Coronary artery (tissue), 2 donors: ENCODE data around the gene S100P.

ENCODE experiments used
- DNase-seq: peaks from one replicate; pipeline ENCODE4 v3.0.0-alpha.2; 2017; ENCODE audit warnings: low spot score
- H3K27ac ChIP-seq, 2 donors: fragments of 200-600 bp; sonication (generic); one replicate each; pipeline ENCODE4 v1.5.1; 2016 to 2019
- H3K4me3 ChIP-seq: fragments of 200-600 bp; sonication (generic); 2 replicates; pipeline ENCODE4 v1.5.1; 2016; ENCODE audit warnings: mild to moderate bottlenecking, moderate library complexity
- TF ChIP-seq, protein P1 (sequence below): fragments of 200-600 bp; sonication (generic); IDR thresholded peaks from one replicate; pipeline ENCODE4 v1.5.1; 2019; ENCODE audit warnings: antibody characterized with exemption

S100P gene

DNA sequence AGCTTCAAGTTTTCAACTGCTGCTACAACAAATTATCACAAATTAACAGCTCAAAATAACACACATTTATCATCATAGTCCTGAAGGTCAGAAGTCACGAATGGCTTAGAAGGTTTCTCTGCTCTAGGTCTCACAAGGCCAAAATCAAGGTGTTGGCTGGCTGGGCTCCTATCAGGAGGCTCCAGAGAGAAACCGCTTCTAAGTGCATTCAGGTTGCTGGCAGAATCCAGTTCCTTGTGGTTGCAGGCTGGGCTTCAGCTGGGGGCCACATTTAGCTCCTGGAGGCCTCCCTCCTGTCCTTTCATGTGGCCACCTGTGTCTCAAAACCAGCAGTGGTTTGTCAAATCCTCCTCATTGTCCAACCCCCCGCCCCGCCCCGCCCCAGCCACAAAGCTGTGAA, 37.8 kb upstream of the S100P start:
- Histone ChIP-seq H3K4me3 (no peak overlapping the region), H3K27ac (no peak overlapping the region)
- TF ChIP-seq, protein P1, sequence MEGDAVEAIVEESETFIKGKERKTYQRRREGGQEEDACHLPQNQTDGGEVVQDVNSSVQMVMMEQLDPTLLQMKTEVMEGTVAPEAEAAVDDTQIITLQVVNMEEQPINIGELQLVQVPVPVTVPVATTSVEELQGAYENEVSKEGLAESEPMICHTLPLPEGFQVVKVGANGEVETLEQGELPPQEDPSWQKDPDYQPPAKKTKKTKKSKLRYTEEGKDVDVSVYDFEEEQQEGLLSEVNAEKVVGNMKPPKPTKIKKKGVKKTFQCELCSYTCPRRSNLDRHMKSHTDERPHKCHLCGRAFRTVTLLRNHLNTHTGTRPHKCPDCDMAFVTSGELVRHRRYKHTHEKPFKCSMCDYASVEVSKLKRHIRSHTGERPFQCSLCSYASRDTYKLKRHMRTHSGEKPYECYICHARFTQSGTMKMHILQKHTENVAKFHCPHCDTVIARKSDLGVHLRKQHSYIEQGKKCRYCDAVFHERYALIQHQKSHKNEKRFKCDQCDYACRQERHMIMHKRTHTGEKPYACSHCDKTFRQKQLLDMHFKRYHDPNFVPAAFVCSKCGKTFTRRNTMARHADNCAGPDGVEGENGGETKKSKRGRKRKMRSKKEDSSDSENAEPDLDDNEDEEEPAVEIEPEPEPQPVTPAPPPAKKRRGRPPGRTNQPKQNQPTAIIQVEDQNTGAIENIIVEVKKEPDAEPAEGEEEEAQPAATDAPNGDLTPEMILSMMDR, result no peak
- DNase-seq, result no peak

DNA sequence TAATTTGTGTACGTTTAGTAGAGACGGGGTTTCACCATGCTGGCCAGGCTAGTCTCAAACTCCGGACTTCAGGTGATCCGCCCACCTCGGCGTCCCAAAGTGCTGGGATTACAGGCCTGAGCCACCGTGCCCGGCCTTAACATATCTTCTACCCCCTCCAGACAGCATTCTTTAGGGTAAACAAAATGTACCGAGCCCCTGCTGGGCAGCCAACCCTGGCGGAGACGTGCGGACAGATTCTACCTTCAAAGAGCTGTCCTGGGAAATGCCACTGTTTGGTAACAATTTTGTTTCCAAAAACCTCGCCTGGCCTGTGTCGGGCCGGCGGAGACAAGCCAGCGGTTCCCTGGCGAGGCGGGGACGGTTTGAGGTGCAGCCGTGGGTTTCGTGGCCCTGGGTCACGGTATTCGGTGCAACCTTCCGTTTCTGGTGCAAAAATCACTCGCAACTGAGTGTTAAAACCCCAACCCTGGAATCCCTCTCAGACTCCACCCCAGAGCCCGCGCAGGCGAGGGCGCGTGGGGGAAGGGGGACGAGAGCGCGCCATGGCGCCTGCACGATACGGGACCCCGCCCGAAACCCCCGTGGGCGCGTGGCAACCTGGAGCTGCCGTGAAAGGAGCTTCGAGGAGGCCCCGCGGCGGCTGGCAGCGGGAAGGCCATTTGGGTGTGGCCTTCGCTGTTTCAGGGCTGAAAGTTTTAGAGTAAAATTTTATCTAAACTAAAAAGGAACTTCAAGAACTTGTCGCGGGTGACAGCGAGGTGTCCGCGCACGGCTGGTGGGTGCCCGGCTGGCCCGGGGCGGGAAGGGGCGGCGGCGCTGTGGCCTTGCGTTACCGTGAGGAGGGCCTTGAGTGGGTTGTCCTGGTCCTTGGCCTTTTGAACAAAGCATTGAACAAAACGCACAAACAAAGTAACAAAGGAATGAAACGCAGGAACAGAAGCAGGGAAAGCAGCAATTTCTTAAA, 36.2 kb upstream of the S100P start:
- TF ChIP-seq, protein P1, result no peak
- Histone ChIP-seq H3K27ac (peak overlapping the region in 1 of 2 donors; percentile 81), H3K4me3 (no peak overlapping the region)
- DNase-seq, result no peak

DNA sequence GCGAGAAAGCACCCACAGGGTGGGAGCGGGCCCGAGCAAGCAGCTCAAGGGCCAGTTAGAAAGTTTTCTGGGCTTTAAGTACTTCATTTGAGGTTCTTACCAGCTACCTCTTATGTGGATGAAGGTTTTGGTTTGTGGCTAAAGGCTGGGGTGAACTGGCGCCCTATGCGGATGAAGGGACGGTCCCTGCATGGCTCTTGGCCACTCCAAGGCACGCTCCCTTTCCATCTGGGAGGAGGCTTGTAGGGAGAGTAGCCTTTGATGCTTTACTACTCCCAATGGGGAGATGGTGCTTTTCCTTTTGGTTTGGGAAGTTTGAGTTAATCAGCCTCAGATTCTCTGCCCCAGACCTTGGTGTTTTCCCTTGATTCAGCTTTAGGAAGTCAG, 35.5 kb upstream of the S100P start:
- H3K27ac ChIP-seq, result peak overlapping the region; percentile 78 to 81
- H3K4me3 ChIP-seq, result peak overlapping the region; percentile 72
- TF ChIP-seq, protein P1, result no peak
- no peak for DNase-seq

DNA sequence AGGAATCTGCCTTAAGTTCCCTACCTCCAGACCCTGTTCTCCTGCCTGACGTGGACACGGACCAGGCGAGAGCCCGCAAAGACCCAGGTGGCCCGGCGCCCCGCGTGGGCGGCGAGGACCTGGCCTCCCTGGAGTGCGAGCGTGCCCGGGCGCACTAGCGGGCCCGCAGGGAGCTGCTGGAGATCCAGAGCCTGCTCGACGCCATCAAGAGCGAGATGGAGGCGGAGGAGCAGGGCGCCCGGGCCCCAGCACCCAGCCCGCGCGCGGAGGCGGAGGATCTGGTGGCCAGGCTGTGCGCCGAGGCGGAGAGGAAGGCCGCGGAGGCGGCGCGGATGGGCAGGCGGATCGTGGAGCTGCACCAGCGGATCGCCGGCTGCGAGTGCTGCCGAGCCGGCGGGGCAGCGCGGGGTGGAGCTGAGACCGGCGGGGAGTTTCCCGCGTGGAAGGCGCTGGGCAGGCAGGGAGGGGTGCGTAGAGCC, 35.0 kb upstream of the S100P start:
- TF ChIP-seq, protein P1, result no peak
- peak overlapping the region; percentile 78 to 81 for H3K27ac ChIP-seq
- DNase-seq, result peak; percentile 77
- H3K4me3 ChIP-seq, result peak overlapping the region; percentile 72

DNA sequence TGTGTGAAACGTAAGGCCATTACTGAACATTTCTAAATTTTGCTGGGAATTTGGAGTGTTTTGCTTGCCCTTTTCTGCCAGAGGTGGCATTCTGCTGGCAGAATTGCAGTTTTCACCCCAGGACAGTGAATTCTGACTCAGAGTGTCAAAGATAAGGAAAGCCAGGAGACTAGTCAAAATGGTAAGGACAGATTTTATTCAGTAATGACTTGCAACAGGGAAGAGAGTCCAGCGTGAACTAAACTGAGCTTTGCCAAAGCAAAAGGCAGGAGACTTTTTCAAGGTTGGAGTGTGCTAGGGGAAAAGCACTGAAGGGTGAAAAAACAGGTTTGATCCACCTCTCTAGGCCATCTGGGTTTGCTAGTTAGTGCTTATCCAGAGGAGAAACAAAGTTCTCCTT, 33.8 kb upstream of the S100P start:
- no peak overlapping the region for H3K27ac ChIP-seq
- TF ChIP-seq, protein P1, result no peak
- no peak for DNase-seq
- no peak overlapping the region for H3K4me3 ChIP-seq

DNA sequence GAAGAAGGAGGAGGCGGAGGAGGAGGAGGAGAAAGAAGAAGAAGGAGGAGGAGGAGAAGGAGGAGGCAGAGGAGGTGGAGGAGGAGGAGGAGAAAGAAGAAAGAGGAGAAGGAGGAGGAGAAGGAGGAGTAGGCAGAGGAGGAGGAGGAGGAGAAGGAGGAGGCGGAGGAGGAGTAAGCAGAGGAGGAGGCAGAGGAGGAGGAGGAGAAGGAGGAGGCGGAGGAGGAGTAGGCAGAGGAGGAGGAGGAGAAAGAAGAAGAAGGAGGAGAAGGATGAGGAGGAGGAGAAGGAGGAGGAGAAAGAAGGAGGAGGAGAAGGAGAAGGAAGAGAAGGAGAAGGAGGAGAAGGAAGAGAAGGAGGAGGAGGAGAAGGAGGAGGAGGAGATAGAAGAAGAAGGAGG, 33.2 kb upstream of the S100P start:
- no peak overlapping the region for H3K4me3 ChIP-seq
- no peak for DNase-seq
- H3K27ac ChIP-seq, result no peak overlapping the region
- TF ChIP-seq, protein P1, result no peak

DNA sequence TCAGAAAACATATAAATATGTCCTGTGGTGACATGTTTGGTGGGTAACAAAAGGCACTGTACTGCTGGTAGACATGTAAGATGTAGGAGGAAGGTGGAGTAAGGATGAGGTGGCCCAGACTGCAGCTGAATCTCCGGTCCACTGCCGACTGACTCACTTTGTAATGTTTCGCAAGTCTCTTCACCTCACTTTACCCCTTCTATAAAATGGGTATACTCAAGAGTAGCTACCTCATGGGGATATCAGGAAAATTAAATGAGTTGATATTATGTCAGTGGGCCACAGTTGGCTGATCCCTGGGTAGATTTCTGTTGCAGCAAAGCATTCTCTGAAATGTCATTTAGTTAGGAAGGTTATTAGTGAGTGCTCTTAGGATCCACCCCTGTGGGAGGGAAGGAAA, 31.1 kb upstream of the S100P start:
- DNase-seq, result no peak
- Histone ChIP-seq H3K27ac (no peak overlapping the region), H3K4me3 (no peak overlapping the region)
- TF ChIP-seq, protein P1, result no peak
